ENCODE data around the gene ZNF652. TPM values are rescaled to one million over a fixed set of nuclear protein-coding genes. Genes with fewer than 3 reads are reported as not detected.
"Not testable (repeated sequence)": the region's sequence is repeated elsewhere in the genome, so short reads cannot be mapped to it uniquely, and the experiment has no call there.

The ZNF652 gene
- total RNA-seq, 1 experiment from 2014 or later = 7.6 TPM

- no peak for DNase-seq (ENCODE audit: low read depth)
Observed at GRCh38 chr17:49387498-49388289, 25.6 kb upstream of the ZNF652 start.

DNA sequence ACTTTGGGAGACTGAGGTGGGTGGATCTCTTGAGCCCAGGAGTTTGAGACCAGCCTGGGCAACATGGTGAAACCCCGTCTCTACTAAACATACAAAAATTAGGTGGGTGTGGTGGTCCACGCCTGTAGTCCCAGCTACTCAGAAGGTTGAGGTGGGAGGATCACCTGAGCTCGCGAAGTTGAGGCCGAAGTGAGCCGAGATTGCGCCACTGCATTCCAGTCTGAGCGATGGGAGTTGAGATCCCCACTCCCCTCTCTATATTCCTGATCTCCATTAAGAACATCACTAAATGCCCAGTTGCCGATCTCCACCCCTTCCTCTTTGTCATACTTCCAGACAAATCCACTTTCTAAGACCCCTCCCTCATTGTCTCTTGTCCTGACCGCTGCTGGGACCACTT lies 24.3 kb upstream of the ZNF652 start:
- DNase-seq (ENCODE audit: low read depth) = no peak

- DNase-seq (ENCODE audit: low read depth) = no peak
Observed at GRCh38 chr17:49384951-49385350, 22.9 kb upstream of the ZNF652 start.

- no peak for DNase-seq (ENCODE audit: low read depth)
Observed at GRCh38 chr17:49383060-49383459, 21.0 kb upstream of the ZNF652 start.

DNA sequence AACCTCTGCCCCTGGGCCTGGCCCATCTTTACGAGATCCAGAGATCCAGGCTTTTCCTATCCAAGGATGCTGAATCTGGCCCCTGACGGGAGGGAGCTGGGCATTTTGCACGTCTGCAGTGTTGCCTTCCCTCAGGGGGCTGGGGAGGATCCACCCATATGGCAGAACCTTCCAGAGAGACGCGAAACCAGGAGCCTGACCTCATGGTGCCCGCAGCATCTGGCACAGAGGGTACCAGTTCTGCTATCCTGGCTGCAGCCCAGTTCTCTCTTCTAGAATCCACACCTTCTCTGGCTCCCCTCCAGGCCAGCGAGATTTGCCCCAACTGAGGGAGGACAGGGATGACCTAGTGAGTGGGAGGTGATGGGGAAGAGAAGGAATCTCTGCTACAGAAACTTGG lies 20.5 kb upstream of the ZNF652 start:
- DNase-seq (ENCODE audit: low read depth) = no peak

DNA sequence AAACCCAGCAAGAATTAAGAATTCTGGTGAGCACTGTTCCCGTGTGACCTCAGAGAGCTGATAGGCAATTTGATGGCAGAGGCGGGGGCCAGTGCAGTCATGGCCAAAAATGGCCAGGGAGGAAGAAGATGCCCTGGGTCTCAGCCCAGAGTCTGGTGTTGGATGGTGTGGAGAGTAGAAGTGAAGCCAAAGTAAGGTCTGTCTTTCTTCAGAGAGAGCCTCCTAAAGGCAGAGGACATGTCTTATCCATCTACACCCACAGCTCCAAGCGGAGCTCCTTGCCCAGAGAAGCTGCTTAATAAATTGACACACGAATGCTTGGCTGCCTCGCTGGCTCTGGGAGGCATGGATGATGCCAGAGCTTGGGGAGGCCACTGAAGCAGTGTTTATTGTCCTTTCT lies 19.7 kb upstream of the ZNF652 start:
- no peak for DNase-seq (ENCODE audit: low read depth)

GRCh38 chr17:49381033-49381432 lies 19.0 kb upstream of the ZNF652 start:
- no peak for DNase-seq (ENCODE audit: low read depth)

- no peak for DNase-seq (ENCODE audit: low read depth)
Observed at GRCh38 chr17:49379926-49380325, 17.9 kb upstream of the ZNF652 start.

DNA sequence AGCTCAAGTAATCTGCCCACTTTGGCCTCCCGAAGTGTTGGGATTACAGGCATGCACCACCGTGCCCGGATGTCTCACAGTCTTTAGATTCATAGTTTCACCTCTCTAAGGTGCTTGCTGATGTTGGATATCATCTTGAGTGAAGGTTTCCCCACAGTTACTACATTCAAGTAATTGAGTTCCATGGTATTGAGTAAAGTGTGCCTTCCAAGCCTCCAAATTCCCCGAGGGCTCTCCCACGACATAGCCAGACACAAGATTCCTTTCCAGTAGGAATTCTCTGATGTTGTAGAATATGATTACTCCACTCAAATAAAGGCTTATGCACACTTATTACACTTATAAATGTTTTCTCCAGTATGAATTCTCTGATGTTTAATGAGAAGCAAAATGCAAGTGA lies 16.3 kb upstream of the ZNF652 start:
- DNase-seq (ENCODE audit: low read depth) = no peak

DNA sequence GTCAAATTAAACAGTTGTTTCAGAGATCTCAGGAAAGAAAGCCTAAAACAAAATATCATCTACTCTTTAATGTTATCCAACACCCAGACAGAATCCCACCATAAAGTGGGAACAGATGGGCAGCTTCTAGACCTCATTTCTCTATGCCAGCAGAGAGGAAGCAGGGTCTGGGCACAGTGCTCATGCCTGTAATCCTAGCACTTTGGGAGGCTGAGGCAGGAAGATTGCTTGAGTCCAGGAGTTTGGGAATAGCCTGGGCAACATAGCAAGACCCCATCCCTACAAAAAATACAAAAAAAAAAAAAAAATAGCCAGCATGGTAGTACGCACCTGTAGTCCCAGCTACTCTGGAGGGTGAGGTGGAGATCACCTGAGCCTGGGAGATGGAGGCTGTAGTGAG lies 13.5 kb upstream of the ZNF652 start:
- no peak for DNase-seq (ENCODE audit: low read depth)

DNA sequence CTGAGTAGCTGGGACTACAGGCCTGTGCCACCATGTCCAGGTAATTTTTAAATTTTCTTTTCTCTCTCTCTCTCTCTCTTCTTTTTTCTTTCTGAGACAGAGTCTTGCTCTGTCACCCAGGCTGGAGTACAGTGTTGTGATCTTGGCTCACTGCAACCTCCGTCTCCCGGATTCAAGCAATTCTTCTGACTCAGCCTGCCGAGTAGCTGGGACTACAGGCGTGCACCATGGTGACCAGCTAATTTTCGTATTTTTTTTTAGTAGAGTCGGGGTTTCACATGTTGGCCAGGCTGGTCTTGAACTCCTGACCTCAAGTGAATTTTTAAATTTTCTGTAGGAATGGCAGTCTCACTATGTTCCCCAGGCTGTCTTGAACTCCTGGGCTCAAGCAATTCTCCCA lies 11.1 kb upstream of the ZNF652 start:
- no peak for DNase-seq (ENCODE audit: low read depth)

DNA sequence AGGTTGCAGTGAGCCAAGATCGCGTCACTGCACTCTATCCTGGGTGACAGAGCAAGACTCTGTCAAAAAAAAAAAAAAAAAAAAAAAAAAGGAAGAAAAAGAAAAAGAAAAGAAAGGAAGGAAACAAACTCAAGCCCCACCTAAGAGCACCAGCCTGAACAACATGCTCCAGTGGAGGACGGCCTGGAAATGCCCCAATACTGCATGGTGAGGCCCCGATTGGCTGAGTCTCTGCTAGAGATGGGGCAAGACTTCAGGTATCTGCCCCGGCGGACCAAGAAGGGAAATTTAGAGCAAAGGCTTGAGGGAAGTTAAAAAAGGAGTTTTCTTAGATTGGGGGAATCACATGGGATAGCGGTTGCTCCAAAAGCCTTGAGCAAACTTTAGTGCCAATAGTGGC lies 10.4 kb upstream of the ZNF652 start:
- no peak for DNase-seq (ENCODE audit: low read depth)

DNA sequence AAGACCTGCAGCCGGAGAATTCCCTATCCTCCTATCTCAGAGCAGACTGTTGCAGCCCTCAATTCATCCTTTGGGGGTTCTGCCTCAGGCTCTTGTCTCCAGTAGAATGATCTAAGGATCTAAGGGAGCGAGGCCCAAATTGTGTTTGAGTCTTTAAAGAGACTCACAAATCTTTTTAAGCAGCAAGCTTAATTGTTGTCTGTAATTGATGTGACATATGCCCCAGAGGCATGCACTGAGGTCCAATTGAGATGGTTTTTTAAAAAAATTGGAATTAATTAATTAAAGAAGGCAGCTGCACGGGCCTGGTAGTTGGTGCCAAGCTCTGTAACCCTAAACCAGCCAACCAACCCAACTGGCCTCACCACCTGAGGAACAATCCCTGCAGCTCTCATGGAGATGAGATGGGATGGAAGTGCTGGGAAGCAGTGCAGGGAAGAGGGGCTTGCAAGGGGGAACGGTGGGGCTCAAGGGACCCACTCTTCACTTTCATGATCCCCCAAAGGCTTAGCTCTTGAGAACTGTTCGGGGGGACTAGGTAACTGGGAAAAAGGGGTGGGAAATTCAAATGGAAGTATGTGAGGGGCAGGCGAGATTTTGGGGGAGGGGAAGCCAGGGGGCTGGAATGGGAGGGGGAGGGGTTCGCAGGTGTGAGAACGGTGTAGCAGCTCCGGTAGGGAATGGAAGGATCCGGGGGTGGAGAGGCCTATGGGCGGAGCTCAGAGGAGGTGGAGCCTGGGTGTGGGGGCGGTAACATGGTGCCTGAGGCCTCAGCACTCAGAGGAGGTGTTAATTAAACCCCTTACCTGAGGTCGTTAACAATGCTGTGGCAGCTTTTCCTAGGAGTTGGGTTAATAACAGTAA lies 9.2 kb upstream of the ZNF652 start:
- no peak for DNase-seq (ENCODE audit: low read depth)

DNA sequence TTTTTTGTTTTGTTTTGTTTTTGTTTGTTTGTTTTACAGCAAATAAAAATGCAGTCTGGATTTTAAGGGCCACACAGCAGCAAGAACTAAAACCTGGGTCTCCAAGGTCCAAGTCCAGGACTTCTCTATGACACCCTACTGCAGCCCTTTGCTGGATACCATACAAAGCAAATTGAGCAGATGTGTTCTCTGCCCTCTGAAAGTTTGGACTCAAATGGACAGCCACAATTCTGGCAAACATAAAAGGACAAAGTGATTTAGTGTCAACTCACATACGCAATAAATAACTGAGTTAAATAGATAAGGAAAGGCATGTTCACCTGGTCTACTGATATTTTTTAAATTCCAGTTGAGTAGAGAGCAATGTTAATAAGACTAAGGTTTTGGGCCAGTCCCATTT lies 7.7 kb upstream of the ZNF652 start:
- DNase-seq (ENCODE audit: low read depth) = no peak

- DNase-seq (ENCODE audit: low read depth) = no peak
Observed at GRCh38 chr17:49369089-49369488, 7.0 kb upstream of the ZNF652 start.

DNA sequence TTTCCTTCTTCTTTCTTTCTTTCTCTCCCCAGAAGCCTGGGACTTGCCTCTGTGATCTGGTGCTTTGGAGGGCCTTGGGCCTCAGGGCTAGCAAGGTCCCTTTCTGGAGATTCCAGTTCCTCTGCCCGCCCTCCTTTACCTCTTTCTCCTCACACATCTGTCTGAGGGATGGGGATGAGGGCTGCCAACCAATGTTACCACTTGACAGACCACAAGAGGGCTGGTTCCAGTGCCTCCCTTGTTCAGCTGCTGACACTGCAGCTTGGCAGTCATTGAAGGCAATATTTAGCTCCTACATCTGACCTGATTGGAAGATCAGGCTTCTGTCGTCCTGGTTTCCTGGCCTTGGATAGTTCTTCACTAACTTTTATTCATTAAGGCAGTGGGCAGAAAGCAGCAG lies 3.6 kb upstream of the ZNF652 start:
- DNase-seq (ENCODE audit: low read depth) = peak; percentile 34

DNA sequence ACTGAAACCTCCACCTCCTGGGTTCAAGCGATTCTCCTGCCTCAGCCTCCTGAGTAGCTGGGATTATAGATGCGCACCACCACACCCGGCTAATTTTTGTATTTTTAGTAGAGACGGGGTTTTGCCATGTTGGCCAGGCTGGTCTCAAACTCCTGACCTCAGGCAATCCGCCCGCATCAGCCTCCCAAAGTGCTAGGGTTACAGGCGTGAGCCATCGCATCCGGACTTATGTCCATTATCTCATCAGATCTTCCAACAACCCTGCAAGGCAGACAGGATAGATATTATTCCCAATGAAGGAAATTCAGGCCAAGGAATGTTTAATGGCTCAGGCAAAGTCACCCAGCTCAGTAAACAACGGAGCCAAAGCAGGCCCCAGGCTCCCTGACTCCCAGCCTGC lies 3.1 kb upstream of the ZNF652 start:
- not testable (repeated sequence) for DNase-seq (ENCODE audit: low read depth)

DNA sequence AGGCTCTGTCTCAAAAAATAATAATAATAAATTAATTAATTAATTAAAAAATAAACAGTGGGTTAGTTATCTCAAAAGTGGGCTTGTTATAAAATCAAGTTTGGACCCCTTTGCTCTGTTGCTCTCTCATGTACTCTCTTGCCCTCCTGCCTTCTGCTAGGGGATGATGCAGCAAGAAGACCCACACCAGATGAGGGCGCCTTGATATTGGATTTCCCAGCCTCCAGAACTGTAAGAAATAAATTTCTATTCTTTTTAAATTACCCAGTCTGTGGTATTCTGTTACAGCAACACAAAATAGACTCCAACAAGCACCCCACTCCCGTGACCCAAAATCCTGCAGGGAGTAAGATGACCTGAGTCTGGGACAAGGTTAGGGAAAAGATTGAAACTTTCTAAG lies 2.1 kb upstream of the ZNF652 start:
- no peak for DNase-seq (ENCODE audit: low read depth)

DNA sequence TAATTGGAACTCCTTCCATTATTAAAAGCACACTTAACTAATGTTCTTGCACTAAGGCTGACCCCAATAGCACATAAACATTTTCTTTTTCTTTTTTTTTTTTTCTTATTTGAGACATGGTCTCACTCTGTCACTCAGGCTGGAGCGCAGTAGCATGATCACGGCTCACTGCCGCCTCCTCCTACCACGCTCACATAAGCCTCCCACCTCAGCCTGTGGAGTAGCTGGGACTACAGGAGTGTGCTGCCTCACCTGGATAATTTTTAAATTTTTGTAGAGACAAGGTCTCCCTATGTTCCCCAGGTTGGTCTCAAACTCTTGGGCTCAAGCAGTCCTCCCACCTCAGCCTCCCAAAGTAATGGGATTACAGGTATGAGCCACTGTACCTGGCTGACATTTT lies 1.2 kb upstream of the ZNF652 start:
- DNase-seq (ENCODE audit: low read depth) = no peak

GRCh38 chr17:49362723-49363117 lies 670 bp upstream of the ZNF652 start:
- DNase-seq (ENCODE audit: low read depth) = no peak

DNA sequence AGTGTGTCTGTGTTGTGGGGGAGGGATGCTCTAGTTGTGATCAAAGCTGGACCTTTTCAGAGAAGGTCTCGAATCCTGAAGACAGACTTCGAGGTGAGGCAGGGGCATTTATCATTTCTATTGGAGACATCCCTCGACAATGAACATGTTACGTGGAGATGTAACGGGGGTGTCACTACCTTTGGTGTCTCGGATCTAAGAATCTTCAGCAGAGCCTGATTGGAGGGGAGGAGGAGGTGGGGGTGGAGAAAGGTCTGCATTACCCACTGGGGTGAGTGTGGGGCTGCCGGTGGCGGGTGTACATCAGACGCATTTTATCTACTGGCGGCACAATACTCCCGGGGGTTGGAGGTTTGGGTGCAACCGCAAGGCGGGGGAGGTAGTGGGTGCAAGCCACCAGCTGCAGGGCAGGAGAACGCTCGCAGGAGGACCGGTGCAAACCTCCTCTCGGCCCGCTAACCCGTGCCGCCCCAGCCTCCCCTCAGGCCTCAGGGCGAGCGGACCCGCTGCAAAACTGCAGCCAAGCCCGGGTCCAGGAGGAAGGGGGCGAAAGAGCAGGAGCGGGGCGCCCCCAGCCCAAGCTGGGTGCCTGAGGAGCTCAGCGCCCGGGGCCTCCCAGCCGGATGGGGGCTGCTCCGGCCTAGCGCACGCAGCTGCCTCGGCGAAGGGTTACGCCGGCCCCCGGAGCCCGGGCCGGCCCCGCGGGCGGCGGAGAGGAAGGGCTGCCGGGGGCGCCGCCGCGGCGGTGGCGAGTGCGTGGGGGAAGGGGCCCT lies 735 bp downstream of the ZNF652 start:
- DNase-seq (ENCODE audit: low read depth) = no peak

DNA sequence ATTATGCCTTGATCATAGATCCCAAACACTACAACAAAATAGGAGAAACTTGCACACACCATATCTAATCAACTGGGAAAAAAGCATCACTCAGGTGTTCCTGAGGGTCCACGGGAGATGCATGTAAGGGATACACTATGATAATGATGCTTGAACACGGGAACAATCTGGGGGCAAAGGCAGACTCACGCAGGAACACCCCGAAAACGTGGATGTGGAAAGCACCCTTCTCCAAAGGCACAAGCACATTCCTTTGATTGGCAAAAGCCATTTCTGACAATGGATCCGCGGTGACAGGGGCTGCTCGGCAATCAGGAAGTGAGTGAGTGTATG lies 1.3 kb downstream of the ZNF652 start:
- peak; percentile 60 for DNase-seq (ENCODE audit: low read depth)
